GF-D8 (cell line): Measurements from ENCODE around the gene RELN.
"Not testable (repeated sequence)": the region's sequence is repeated elsewhere in the genome, so short reads cannot be mapped to it uniquely, and the experiment has no call there.

Experiments
- DNase-seq: peaks from one replicate; lab custom pipeline; 2025; lab: John Stamatoyannopoulos, UW

Gene RELN

GRCh38 chr7:103843689-103844480 lies 145.6 kb downstream of the RELN start:
- DNase-seq = no peak

GRCh38 chr7:103833401-103833800 lies 156.1 kb downstream of the RELN start:
- DNase-seq = no peak

- no peak for DNase-seq
Measured at GRCh38 chr7:103832438-103832837, 157.0 kb downstream of the RELN start.

- DNase-seq = no peak
Measured at GRCh38 chr7:103824251-103824650, 165.2 kb downstream of the RELN start.

DNA sequence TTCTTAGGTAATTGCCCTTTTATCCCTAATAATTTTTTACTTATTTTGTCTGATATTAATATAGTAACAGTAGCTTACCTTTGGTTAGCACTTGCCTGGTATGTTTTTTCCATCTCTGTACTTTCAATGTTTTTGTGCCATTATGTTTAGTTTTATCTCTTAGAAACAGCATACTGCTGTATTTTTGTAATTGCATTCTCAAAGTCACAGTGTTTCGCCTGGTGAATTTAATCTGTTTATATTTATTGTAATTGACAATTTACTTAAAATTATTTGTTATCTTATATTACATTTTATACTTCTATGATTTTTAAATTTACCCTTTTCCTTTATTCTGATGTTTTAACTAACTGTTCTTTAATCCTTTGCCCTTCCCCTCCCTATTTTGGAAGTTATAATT lies 166.4 kb downstream of the RELN start:
- DNase-seq = no peak

DNA sequence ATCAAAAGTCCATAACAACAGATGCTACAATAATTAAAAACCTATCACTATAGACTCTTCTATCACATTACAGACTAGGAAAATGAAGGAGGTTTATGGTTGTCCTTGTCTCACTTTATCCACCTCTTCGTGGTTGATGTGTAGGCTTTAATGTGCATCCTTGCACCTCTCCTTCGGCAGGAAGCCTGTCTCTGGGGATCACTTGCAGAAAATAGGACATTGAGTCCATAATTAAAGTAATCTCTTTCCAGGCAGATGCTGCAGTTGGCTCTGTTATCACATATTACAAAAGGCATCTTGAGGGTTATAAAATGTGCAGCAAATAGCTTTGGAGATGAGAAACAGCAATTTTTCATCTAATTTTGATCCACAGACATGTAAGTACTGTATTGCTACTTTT lies 168.4 kb downstream of the RELN start:
- DNase-seq = no peak

- DNase-seq = not testable (repeated sequence)
Measured at GRCh38 chr7:103815972-103816371, 173.5 kb downstream of the RELN start.

DNA sequence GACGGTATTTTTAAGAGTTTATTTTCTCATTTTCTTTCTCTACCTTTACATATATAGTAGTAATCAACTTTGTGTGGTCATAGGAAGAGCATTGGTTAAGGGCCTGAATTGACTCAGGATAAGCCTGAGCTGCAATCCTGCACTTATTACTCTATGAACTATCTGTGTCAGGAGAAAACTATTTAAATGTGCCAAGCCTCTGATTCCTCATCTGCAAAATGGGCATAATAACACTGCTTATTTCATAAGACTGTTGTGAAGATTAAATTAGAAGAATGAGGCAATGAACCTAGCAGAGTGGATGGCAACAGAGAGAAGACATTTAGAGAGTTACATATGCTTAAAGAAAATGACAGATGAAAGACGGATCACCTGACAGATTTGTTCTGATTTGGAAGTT lies 175.5 kb downstream of the RELN start:
- DNase-seq = no peak

DNA sequence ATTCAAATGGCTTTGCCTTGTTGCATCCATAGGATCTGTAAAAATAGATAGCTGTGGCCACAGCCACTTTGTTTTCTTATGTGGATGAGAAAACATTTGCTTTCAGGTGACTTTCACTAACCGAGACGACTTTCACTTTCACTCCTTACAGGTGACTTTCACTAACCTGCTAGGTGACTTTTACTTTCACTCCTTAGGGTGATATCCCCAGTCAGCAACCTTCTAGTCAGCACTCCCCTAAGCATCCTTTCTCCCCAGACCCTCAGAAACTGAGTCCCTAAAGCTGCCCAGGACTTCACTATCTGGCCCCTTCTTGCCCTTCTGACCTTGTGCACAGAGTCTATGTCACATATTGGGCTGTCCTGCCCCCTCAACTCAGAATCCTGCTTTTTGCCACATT lies 177.5 kb downstream of the RELN start:
- DNase-seq = no peak

- DNase-seq = no peak
Measured at GRCh38 chr7:103811290-103811689, 178.2 kb downstream of the RELN start.

DNA sequence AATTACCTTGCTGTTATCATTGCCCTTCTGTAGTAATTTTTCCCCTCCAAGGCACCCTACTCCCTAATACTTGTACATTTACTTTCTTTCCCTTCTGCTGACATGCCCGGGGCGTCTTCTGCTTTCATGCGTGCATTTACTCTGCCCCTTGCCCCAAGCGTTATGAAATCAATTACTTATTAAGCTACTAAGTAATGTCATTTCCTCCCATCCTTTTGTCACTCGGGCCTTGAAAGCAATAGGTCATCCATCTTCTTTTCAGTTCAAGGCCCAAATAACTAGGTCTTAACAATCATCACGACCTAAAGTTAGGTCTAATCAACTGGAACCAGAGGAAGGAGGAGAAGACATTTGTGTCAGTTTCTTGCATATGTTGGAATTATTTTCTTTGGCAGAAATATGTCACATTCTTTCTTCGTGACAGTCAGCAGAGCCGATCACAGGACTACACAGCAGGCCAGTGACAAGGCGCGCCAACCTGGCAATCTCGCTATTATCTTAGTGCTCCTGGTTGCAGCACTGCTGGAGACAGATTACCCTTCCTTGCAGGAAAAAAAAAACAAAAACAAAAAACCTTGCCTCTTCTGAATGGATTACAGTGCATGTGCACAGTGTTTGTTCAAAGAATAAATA lies 179.2 kb downstream of the RELN start:
- DNase-seq = no peak

DNA sequence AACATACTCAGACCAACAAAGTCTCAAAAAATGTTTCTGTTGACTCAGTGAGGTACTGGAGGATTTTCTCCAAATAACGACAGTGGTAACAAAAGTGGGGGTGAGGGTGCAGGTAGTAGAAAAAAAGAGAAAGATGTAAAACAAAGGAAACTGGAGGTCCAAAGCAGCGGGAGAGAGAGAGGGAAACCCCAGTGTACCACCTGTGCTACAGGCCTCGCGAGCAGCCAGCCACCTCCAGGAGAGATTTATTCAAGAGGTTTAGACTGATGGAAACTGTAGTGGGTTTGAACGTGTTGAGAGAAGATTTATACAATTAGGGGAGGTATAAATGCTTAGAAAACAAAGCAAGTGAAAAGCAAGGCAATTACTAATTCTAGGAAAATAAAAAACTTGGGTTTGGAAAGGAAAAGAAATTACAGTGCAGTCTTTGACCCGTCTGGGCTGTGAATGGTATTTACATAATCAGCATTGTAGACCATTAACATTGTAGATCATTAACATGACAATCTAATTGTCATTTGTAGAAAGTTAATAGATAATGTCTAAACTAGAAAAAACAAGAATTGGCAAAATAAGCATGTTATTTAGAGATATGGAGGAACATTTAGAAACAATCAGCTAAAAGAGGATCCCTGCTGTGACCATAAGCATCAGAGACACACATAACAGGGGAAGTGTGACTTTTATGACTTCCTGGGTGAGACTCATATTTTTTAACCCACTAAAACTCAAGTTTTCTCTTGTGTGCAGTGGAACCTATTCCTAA lies 180.0 kb downstream of the RELN start:
- DNase-seq = no peak

DNA sequence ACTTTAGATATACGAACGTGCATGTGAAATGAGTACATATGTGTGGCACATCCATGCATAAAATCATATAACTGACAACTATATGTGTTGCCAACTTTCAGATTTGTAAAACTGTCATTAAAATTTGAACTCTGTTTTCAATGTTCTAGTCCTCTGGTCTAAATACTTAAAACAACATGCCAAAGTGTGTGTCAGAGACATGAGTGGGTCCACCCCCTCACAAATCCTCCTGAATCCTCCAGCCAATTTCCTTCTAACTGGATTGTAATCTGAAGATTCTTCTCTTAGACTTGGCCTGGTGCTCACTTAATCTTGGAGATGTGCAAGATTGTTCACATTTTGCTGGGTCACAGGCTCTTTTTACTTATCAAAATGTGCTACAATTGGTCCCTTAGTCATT lies 184.1 kb downstream of the RELN start:
- no peak for DNase-seq

- no peak for DNase-seq
Measured at GRCh38 chr7:103803631-103804030, 185.8 kb downstream of the RELN start.

GRCh38 chr7:103799298-103799697 lies 190.2 kb downstream of the RELN start:
- DNase-seq = no peak

DNA sequence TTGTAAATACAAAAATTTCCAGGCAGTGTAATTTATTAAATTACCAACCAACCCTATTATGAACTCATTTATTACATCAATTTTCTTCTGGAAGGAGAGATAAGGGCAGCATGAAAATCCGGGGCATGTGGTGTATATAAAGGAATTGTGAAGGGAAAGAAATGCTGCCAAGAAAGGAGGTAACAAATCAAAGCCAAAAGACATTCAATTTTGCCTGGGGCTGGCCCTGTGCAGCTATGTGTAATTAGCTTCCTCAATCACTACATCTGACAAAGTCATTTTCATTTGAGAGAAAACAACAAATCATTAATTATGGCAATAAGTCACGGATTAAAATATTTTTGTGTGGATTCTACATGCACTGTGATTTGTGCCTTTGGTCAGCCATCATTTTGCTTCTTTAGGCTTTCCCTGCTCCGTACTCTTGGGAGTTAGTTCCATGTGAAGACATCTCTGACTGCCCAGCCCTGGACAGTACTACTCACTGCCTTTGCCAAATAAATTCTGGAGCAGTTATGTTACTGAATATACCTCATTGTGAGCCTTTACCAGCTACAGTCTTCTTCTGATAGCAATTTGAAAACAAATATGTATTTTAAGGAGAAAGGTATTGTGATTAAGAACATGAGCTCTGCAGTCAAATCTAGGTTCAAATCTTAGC lies 191.7 kb downstream of the RELN start:
- no peak for DNase-seq

GRCh38 chr7:103796327-103796962 lies 193.0 kb downstream of the RELN start:
- DNase-seq = no peak

DNA sequence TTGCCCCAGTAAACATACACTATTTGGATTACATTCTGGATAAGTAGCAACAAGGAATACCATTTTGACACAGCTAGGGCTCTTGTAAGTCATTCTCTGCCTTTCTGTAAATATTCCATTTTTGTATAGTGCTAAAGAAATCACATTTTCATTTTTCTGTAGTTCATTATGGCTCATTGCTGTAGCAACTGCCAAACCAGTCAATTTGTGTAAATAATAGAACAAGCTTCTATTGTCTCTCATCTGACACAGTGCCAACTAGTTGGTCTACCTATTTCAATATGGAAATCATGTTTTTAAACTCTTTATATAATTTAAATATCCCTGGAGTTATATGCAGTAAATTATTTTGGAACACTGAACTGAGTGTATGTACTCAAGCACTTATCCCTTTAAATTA lies 193.7 kb downstream of the RELN start:
- DNase-seq = no peak

DNA sequence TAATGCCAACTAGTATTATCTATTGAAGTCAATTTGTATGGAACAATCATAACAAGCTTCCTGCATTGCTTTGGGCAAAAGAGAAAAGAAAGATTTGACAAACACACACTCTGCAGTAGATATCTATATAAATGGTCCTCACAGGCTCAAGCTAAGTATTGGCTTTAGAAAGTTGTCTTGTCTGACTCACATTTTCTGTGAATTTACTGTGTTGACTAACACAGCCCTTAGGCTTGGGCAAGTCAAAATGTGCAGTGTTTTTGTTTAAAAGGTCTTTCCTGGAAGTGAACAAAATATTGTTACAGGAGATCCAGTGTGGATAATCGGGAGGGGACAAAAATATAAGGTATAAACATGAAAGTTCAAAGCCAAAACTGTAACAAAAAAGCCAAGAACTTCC lies 194.4 kb downstream of the RELN start:
- no peak for DNase-seq

- DNase-seq = no peak
Measured at GRCh38 chr7:103794424-103794823, 195.0 kb downstream of the RELN start.

- no peak for DNase-seq
Measured at GRCh38 chr7:103793614-103794013, 195.8 kb downstream of the RELN start.

DNA sequence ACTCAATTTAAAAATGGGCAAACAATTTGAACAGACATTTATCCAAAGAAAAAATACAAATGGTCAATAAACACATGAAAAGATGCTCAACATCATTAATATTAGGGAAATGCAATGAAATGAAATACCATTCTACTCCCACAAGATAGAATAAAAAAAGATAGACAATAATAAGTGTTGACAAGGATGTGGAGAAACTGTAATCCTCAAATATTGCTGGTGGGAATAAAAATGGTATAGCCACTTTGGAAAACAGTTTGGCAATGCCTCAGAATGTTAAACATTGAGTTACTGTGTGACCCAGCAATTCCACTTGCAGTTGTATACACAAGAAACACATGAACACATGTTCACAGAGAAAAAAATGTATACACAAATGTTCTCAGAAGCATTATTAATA lies 197.6 kb downstream of the RELN start:
- no peak for DNase-seq
